Measurements from ENCODE around the gene SENP1. TPM values are rescaled to one million over a fixed set of nuclear protein-coding genes. Genes with fewer than 3 reads are reported as not detected.

The SENP1 gene
- total and polyA plus RNA-seq, 2 of the 4 experiments (the other 2 are of a cell fraction) = 7.2 to 25.3 TPM

DNA sequence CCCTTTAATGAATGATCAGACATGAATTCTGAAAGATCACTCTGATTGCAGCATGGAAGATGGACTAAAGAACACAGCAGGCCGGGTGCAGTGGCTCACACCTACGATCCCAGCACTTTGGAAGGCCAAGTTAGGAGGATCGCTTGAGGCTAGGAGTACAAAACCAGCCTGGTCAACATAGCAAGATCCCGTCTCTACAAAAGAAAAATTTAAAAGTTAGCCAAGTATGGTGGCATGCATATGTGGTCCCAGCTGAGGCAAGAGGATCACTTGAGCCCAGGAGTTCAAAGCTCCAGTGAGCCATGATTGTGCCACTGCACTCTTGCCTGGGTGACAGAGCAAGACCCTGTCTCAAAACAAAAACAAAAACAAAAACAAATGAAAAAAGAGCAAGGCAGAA, 35.1 kb downstream of the SENP1 start:
- Histone ChIP-seq H2AFZ (replicated peaks; ENCODE audit: low read length, poor library complexity) (no peak overlapping the region), H3K36me3 (ENCODE audit: control insufficient read depth, insufficient read depth, low read length) (peaks cover 16% of the 10 kb centered on the region), H3K9ac (ENCODE audit: low read depth, low read length) (no peak overlapping the region), H2BK5ac (ENCODE audit: low read depth, low read length, poor library complexity, severe bottlenecking) (no peak overlapping the region), H3K18ac (ENCODE audit: low read depth, low read length) (no peak overlapping the region), H3K79me1 (ENCODE audit: low read depth in 1 of 2, low read length in 2 of 2) (no peaks in the 10 kb centered on the region; a peak in 1 of 4 replicates), H2AK9ac (replicated peaks; ENCODE audit: low read depth, low read length, poor library complexity) (no peak overlapping the region), H3K27me3 (ENCODE audit: control insufficient read depth, insufficient read depth, low read length) (no peaks in the 10 kb centered on the region), H3K27ac (ENCODE audit: insufficient read depth, low read length) (no peak overlapping the region), H2BK20ac (ENCODE audit: low read depth, low read length) (no peak overlapping the region), H3K4ac (ENCODE audit: low read depth, low read length) (no peak overlapping the region), H3K14ac (replicated peaks; ENCODE audit: low read depth, low read length) (no peak overlapping the region), H3K9me3 (ENCODE audit: control insufficient read depth, insufficient read depth, low read length) (no peaks in the 10 kb centered on the region), H3K4me1 (ENCODE audit: control insufficient read depth, insufficient read depth, low read length) (no peaks in the 10 kb centered on the region), H3K9me1 (ENCODE audit: insufficient read depth, low read length) (no peaks in the 10 kb centered on the region), H2AK5ac (ENCODE audit: low read depth, low read length) (no peak overlapping the region), H2BK15ac (ENCODE audit: low read depth, low read length) (no peak overlapping the region), H4K8ac (ENCODE audit: low read depth in 2 of 2, low read length in 2 of 2) (no peak overlapping the region), H3K4me3 (ENCODE audit: insufficient read depth, low read depth, low read length) (no peak overlapping the region), H3K4me2 (ENCODE audit: low read depth, low read length) (no peak overlapping the region), H4K91ac (ENCODE audit: insufficient read depth, low read depth, low read length) (no peak overlapping the region), H4K20me1 (ENCODE audit: insufficient read depth, low read length) (no peaks in the 10 kb centered on the region), H4K5ac (ENCODE audit: low read depth, low read length) (no peak overlapping the region), H3K56ac (ENCODE audit: extremely low read depth, insufficient read depth, low read length) (no peak overlapping the region), H2BK120ac (ENCODE audit: low read depth, low read length) (no peak overlapping the region), H3K23ac (ENCODE audit: low read depth, low read length) (no peak overlapping the region)
- DNase-seq = no peak
- ChIA-PET POLR2A (ENCODE audit: unreplicated experiment) (no interaction called here), CTCF (no interaction called here)
- BruUV-seq (replicated peaks) = no TSS peak
- intact Hi-C loops (cut with micrococcal nuclease) = no loop called here
- dilution Hi-C loops (cut with HindIII; ENCODE audit: low sequenced_read_pairs, unreplicated experiment) = no loop called here
- WGBS, 2 experiments (ENCODE audit: extremely low coverage in 2 of 2, insufficient read length in 1 of 2) = 100% methylated on average over 1 of the region's 4 CpGs; no CpG with 5 or more reads in 1 of the 2 experiments
- no peak for ATAC-seq (ENCODE audit: low read depth)
- no peak for TF ChIP-seq FOS (IDR thresholded peaks at IDR 0.05; ENCODE audit: low read depth, low read length)
- TF ChIP-seq MAZ (IDR thresholded peaks at IDR 0.05; ENCODE audit: borderline replicate concordance, low read depth, low read length) = no peak
- no peak for TF ChIP-seq MXI1 (IDR thresholded peaks at IDR 0.05; ENCODE audit: borderline replicate concordance, low read depth, low read length)
- no peak for TF ChIP-seq RAD21 (IDR thresholded peaks at IDR 0.05; ENCODE audit: low read length)
- in situ Hi-C loops (cut with MboI; ENCODE audit: low sequenced_read_pairs) = no loop called here

All from IMR-90 (cell line).